Fibroblast of lung (primary cell): ENCODE results near the gene GRIA1. TPM values are rescaled to one million over a fixed set of nuclear protein-coding genes. Genes with fewer than 3 reads are reported as not detected.
A peak's percentile ranks its signal among the peaks of the same experiment; 100 is the strongest.

Source experiments
- DNase-seq, 2 donors: peaks; one replicate each; pipeline versions ENCODE4 v3.0.0 to v3.0.0-alpha.2; 2010; ENCODE audit warnings: low read depth in 2 of 2
- H2AFZ ChIP-seq: 2 replicates; pipeline ENCODE4 v1.5.1; 2012; ENCODE audit warnings: low read length, control low read depth, inconsistent platforms
- H3K27ac ChIP-seq: 2 replicates; pipeline ENCODE4 v1.5.1; 2011; ENCODE audit warnings: low read length, control low read depth; ENCODE audit not compliant: insufficient read depth
- H3K27me3 ChIP-seq: 2 replicates; pipeline ENCODE4 v1.5.1; 2011; ENCODE audit warnings: mild to moderate bottlenecking, low read length; ENCODE audit not compliant: control insufficient read depth, insufficient read depth
- H3K36me3 ChIP-seq: 2 replicates; pipeline ENCODE4 v1.5.1; 2011; ENCODE audit warnings: low read length; ENCODE audit not compliant: control insufficient read depth, insufficient read depth
- H3K4me1 ChIP-seq: 2 replicates; pipeline ENCODE4 v1.5.1; 2011; ENCODE audit warnings: low read length; ENCODE audit not compliant: control insufficient read depth, insufficient read depth; ENCODE audit errors: extremely low read depth
- H3K4me2 ChIP-seq: 2 replicates; pipeline ENCODE4 v1.5.1; 2011; ENCODE audit warnings: low read length, control low read depth; ENCODE audit not compliant: insufficient read depth; ENCODE audit errors: extremely low read depth
- H3K4me3 ChIP-seq, 4 experiments: fragments of 200-600 bp in 1 of 4; sonication (generic) in 1 of 4; replicated peaks in 1 of 4; 2 replicates each; pipeline ENCODE4 v1.5.1; 2011 to 2016; ENCODE audit warnings: low read length in 4 of 4, low read depth in 3 of 4, mild to moderate bottlenecking in 3 of 4, control low read depth in 2 of 4, inconsistent platforms in 1 of 4, mixed read lengths in 1 of 4; ENCODE audit not compliant: insufficient read depth in 1 of 4; ENCODE audit errors: control extremely low read depth in 1 of 4
- H3K79me2 ChIP-seq: 2 replicates; pipeline ENCODE4 v1.5.1; 2012; ENCODE audit warnings: mild to moderate bottlenecking, low read length, inconsistent platforms; ENCODE audit not compliant: control insufficient read depth, insufficient read depth
- H3K9ac ChIP-seq: 2 replicates; pipeline ENCODE4 v1.5.1; 2011; ENCODE audit warnings: mild to moderate bottlenecking, low read length, control low read depth; ENCODE audit not compliant: insufficient read depth
- H3K9me3 ChIP-seq: 2 replicates; pipeline ENCODE4 v1.5.1; 2012; ENCODE audit warnings: low read depth, low read length; ENCODE audit not compliant: control insufficient read depth, insufficient read depth
- H4K20me1 ChIP-seq: 2 replicates; pipeline ENCODE4 v1.5.1; 2011; ENCODE audit warnings: low read length; ENCODE audit not compliant: control insufficient read depth, insufficient read depth; ENCODE audit errors: extremely low read depth
- EZH2 ChIP-seq: IDR thresholded peaks from 2 replicates; pipeline ENCODE4 v1.5.1; 2012; ENCODE audit warnings: low read length, control low read depth, mild to moderate bottlenecking; ENCODE audit errors: missing control alignments
- polyA plus RNA-seq, 2 donors: library from polyadenylated mRNA; depleted of rRNA in 1 of 2; stranded (reverse) in 1 of 2; unstranded in 1 of 2; fragments of >200 nt; gene quantifications; 2 replicates each; pipeline ENCODE4 v1.2.1, GENCODE V29; 2011 to 2012; ENCODE audit warnings: missing spikeins in 1 of 2
- total RNA-seq: library from RNA; depleted of rRNA; stranded (reverse); fragments of >200 nt; gene quantifications from 2 replicates; pipeline ENCODE4 v1.2.1, GENCODE V29; 2014
- TF ChIP-seq, protein P1 (sequence below), 2 donors: IDR thresholded peaks in 1 of 2; conservative IDR thresholded peaks in 1 of 2; 1 replicate in 1 of 2; 2 replicates in 1 of 2; pipeline ENCODE4 v1.5.1; 2011 to 2012; ENCODE audit warnings: low read length in 2 of 2, control low read depth in 1 of 2, inconsistent platforms in 1 of 2, low read depth in 1 of 2, mild to moderate bottlenecking in 1 of 2

Gene GRIA1
- total and polyA plus RNA-seq, 2 donors (not counting 1 experiment from before 2014, with no cell fraction given), result 2.0 to 4.5 TPM

- H3K4me2 ChIP-seq, result no peak overlapping the region
- no peaks in the 10 kb centered on the region for H3K9me3 ChIP-seq
- H2AFZ ChIP-seq, result peak overlapping the region; percentile 17
- no peaks in the 10 kb centered on the region for H3K36me3 ChIP-seq
- H3K27me3 ChIP-seq, result no peaks in the 10 kb centered on the region
- no peak overlapping the region for H3K4me3 ChIP-seq
- TF ChIP-seq, protein P1, sequence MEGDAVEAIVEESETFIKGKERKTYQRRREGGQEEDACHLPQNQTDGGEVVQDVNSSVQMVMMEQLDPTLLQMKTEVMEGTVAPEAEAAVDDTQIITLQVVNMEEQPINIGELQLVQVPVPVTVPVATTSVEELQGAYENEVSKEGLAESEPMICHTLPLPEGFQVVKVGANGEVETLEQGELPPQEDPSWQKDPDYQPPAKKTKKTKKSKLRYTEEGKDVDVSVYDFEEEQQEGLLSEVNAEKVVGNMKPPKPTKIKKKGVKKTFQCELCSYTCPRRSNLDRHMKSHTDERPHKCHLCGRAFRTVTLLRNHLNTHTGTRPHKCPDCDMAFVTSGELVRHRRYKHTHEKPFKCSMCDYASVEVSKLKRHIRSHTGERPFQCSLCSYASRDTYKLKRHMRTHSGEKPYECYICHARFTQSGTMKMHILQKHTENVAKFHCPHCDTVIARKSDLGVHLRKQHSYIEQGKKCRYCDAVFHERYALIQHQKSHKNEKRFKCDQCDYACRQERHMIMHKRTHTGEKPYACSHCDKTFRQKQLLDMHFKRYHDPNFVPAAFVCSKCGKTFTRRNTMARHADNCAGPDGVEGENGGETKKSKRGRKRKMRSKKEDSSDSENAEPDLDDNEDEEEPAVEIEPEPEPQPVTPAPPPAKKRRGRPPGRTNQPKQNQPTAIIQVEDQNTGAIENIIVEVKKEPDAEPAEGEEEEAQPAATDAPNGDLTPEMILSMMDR (conservative IDR thresholded peaks at IDR 0.05 in 1 of 2, IDR thresholded peaks at IDR 0.05 in 1 of 2; ENCODE audit: low read depth in 1 of 2, low read length in 2 of 2), result no peak
- TF ChIP-seq EZH2, result no peak
- DNase-seq, result peak in 1 of 2 donors; percentile 67
- no peak overlapping the region for H3K27ac ChIP-seq
- H3K79me2 ChIP-seq, result no peaks in the 10 kb centered on the region
- H4K20me1 ChIP-seq, result no peaks in the 10 kb centered on the region
- H3K4me1 ChIP-seq, result peaks cover 3% of the 10 kb centered on the region
- no peak overlapping the region for H3K9ac ChIP-seq
Observed at GRCh38 chr5:153617190-153617589, 126.7 kb downstream of the GRIA1 start.

- DNase-seq, result no peak
- H3K4me3 ChIP-seq, result no peak overlapping the region
- no peaks in the 10 kb centered on the region for H3K79me2 ChIP-seq
- no peaks in the 10 kb centered on the region for H4K20me1 ChIP-seq
- no peak overlapping the region for H3K9ac ChIP-seq
- no peaks in the 10 kb centered on the region for H3K9me3 ChIP-seq
- no peaks in the 10 kb centered on the region for H3K36me3 ChIP-seq
- no peak overlapping the region for H2AFZ ChIP-seq
- H3K4me1 ChIP-seq, result peaks cover 3% of the 10 kb centered on the region
- no peak overlapping the region for H3K4me2 ChIP-seq
- no peaks in the 10 kb centered on the region for H3K27me3 ChIP-seq
- H3K27ac ChIP-seq, result no peak overlapping the region
- TF ChIP-seq, protein P1 (conservative IDR thresholded peaks at IDR 0.05 in 1 of 2, IDR thresholded peaks at IDR 0.05 in 1 of 2; ENCODE audit: low read depth in 1 of 2, low read length in 2 of 2), result no peak
- no peak for TF ChIP-seq EZH2
Observed at GRCh38 chr5:153618307-153618706, 127.8 kb downstream of the GRIA1 start.

GRCh38 chr5:153618867-153619266, 128.4 kb downstream of the GRIA1 start:
- TF ChIP-seq EZH2, result no peak
- TF ChIP-seq, protein P1 (conservative IDR thresholded peaks at IDR 0.05 in 1 of 2, IDR thresholded peaks at IDR 0.05 in 1 of 2; ENCODE audit: low read depth in 1 of 2, low read length in 2 of 2), result no peak

More at GRCh38 chr5:153618867-153619266, 128.4 kb downstream of the GRIA1 start:
- peak in 1 of 2 donors; percentile 67 for DNase-seq
- Histone ChIP-seq H3K4me1 (peaks cover 3% of the 10 kb centered on the region), H3K9me3 (no peaks in the 10 kb centered on the region), H3K4me2 (no peak overlapping the region), H3K9ac (no peak overlapping the region), H3K36me3 (no peaks in the 10 kb centered on the region), H3K27ac (no peak overlapping the region), H4K20me1 (no peaks in the 10 kb centered on the region), H3K27me3 (no peaks in the 10 kb centered on the region), H3K79me2 (no peaks in the 10 kb centered on the region), H2AFZ (no peak overlapping the region), H3K4me3 (no peak overlapping the region)
